Measurements from ENCODE around the gene SETDB1.

DNA sequence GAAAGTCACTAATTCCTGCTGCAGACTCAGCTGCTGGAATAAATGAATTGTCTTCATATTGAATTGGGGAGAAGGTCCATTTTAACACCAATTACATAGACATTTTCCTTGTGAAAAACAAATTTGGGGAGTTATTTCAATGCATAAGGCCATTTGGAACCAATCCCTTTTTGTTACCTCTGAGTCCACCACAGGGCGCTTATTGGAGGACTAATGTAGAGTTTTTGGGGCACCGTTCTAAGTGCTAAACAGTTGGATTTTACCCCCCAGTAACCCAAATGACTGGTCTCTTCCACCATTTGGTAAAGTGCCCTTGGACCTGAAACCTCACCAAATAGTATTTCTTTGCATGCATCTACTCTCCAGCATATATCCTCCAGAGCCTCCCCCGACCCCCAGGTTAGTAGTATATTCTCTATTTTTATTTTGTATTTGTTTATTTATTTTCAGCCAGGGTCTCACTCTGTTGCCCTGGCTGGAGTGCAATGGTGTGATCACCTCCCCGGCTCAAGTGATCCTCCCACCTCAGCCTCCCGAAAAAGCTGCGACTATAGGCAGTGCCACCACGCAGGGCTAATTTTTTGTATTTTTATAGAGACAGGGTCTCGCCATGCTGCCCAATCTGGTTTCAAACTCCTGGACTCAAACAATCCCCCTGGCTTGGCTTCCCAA is 83.6 kb downstream of the SETDB1 start:
- TF ChIP-seq, protein P1, sequence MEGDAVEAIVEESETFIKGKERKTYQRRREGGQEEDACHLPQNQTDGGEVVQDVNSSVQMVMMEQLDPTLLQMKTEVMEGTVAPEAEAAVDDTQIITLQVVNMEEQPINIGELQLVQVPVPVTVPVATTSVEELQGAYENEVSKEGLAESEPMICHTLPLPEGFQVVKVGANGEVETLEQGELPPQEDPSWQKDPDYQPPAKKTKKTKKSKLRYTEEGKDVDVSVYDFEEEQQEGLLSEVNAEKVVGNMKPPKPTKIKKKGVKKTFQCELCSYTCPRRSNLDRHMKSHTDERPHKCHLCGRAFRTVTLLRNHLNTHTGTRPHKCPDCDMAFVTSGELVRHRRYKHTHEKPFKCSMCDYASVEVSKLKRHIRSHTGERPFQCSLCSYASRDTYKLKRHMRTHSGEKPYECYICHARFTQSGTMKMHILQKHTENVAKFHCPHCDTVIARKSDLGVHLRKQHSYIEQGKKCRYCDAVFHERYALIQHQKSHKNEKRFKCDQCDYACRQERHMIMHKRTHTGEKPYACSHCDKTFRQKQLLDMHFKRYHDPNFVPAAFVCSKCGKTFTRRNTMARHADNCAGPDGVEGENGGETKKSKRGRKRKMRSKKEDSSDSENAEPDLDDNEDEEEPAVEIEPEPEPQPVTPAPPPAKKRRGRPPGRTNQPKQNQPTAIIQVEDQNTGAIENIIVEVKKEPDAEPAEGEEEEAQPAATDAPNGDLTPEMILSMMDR (IDR thresholded peaks at IDR 0.05 in 8 of 11, conservative IDR thresholded peaks at IDR 0.05 in 3 of 11) = no peak
- no peak for TF ChIP-seq POLR2A (IDR thresholded peaks at IDR 0.05)
